GM21619 (cell line): ENCODE results near the gene DQX1.

ENCODE experiments used
- ATAC-seq: cut with Tn5 transposase; IDR thresholded peaks from one replicate; pipeline ENCODE4 v1.9.1; 2021; ENCODE audit not compliant: unreplicated experiment

DQX1 gene

GRCh38 chr2:74533464-74533863, 7.4 kb upstream of the DQX1 start:
- ATAC-seq: no peak

- no peak for ATAC-seq
These were observed 6.2 kb upstream of the DQX1 start for GRCh38 chr2:74532222-74532621.

- ATAC-seq: no peak
These were observed 5.6 kb upstream of the DQX1 start for GRCh38 chr2:74531666-74532065.

GRCh38 chr2:74530239-74531187, 4.5 kb upstream of the DQX1 start:
- peak; percentile 37 for ATAC-seq

GRCh38 chr2:74529357-74530238, 3.6 kb upstream of the DQX1 start, which contains the start of the genes AUP1 and HTRA2:
AUP1 (minus strand) TSS chr2:74529706; CDS start chr2:74529629, 77 bp downstream.
HTRA2 (plus strand) TSS chr2:74529933; CDS start chr2:74530007, 74 bp downstream.
- peak; percentile 73 for ATAC-seq

GRCh38 chr2:74528600-74529356, 2.7 kb upstream of the DQX1 start:
- peak; percentile 2 for ATAC-seq

- ATAC-seq: no peak
These were observed 1.7 kb upstream of the DQX1 start for GRCh38 chr2:74527741-74528140.

- no peak for ATAC-seq
These were observed 709 bp upstream of the DQX1 start for GRCh38 chr2:74526649-74527230.

DNA sequence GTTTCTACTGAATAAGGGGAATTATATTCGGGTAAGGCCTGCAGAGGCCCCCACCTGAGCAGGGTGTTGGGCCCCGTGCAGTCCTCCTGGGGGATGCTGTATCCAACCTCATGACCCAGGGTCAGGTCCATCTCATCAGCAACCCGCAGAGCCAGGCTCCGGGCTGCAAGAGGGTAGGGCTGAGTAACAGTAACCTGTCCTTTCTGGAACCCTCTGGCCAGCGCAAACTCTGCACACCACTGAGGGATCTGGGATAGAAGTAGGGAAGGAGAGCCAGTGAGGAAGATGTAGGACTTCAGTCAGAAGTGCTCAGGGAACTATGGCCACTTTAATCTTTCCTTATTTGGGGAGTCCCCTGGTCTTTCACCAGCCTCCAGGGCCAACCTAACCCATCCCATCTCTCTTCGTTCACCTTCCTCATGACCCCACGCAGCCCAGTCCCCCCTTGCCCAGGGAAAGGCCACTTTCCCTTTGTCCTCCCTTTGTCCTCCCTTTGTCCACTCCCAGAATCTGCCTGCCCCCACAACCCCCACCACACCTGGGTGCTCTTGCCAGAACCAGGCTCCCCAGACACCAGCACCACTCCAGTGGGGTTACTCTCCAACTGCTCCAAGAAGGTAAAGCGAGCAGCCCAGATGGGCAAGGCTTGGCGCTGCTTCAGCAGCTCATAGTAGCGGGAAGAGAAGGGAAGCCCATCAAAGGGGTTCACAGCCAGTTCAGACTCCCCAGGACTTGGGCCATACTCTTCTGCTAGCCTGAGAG, 895 bp downstream of the DQX1 start:
- ATAC-seq: no peak

DNA sequence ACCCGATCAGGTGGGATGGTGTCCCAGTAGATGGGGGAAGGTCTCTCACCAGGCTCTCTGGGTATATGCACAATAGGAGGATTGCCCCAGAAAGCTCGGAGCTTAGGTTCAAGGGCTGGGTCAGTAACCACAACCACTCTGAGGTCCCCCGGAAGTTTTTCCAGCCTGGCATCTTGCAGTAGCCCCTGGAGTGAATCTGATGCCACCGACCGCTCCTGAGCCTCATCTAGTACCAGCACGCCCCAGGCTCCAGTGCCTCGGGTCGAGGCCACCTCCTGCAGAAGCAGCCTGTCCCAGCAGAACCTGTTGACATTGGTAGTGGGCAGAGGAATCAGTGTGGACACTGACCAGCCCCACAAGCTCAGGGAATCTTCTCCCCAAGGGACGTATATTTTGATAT, 2.0 kb downstream of the DQX1 start:
- no peak for ATAC-seq

GRCh38 chr2:74522516-74522915, 3.5 kb downstream of the DQX1 start:
- no peak for ATAC-seq

GRCh38 chr2:74516650-74517049, 9.4 kb downstream of the DQX1 start:
- no peak for ATAC-seq

GRCh38 chr2:74515981-74516633, 9.9 kb downstream of the DQX1 start:
- ATAC-seq: peak; percentile 60

GRCh38 chr2:74515271-74515980, 10.6 kb downstream of the DQX1 start:
- no peak for ATAC-seq

GRCh38 chr2:74514368-74515270, 11.4 kb downstream of the DQX1 start, which contains the start of gene TLX2:
TLX2 (plus strand) TSS chr2:74514450; CDS start chr2:74514807, 357 bp downstream.
- ATAC-seq: no peak

DNA sequence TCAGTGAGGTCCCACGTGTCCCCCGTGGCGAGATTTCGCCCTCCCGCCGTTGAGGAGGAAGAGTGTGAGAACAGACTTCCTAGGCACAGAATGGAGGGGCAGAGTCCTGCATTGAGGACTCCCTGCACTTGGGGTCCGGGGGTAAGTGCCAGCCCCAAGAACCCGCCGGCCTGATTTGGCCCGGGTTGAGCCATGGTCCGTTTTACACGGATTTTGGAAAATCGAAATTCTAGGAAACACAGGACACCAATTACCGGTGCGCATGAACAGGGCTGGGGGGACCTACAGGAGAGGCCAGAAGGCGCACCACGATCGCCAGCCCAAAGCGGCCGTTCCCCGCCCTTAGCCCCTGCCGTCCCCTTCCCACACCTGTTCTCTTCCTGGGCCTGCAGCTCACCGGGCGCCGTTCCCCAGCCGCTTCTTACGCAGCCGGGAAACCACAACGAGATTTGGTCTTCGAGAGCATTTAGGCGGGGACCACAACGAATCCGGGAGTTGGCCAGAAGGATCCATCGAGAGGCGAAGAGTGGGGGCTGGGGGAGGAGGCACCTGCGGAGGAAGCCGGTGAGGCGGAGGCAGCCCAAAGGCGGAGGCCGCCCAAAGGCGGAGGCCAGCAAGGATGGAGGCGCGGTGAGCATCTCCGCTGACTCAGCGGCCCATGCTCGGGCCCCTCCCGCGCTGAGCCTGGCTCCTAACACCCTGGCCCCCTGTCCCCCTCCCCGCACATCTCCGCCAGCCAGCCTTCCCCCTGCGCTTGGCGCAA, 12.2 kb downstream of the DQX1 start:
- ATAC-seq: no peak
